ENCODE data around the gene TREML4. TPM values are rescaled to one million over a fixed set of nuclear protein-coding genes. Genes with fewer than 3 reads are reported as not detected.

TREML4 gene
- total and polyA plus RNA-seq, 2 of the 8 experiments (the other 6 are each of a cell fraction or from before 2014, with no cell fraction given), result not detected

GRCh38 chr6:41277605-41278004, 49.5 kb downstream of the TREML4 start:
- no peaks in the 10 kb centered on the region for H3K79me2 ChIP-seq (ENCODE audit: control insufficient read depth in 1 of 2, insufficient read depth in 2 of 2, low read length in 2 of 2)
- no peak overlapping the region for H3K14ac ChIP-seq (ENCODE audit: insufficient read length)
- H2AK5ac ChIP-seq (ENCODE audit: low read depth, low read length), result no peak overlapping the region
- no peak overlapping the region for H3K4me3 ChIP-seq (ENCODE audit: extremely low read depth in 1 of 4, insufficient read depth in 2 of 4, low read depth in 3 of 4, low read length in 4 of 4)
- H3K9me3 ChIP-seq (ENCODE audit: insufficient read depth in 2 of 2, low read depth in 1 of 2, low read length in 1 of 2), result 0 out of 4 replicates have a peak, but pooled peaks cover 0 to 3% of the 10 kb centered on the region in 2 experiments
- H3K27ac ChIP-seq (ENCODE audit: low read depth, low read length), result no peak overlapping the region
- H3K4ac ChIP-seq (replicated peaks; ENCODE audit: insufficient read length, low read depth, low read length), result no peak overlapping the region
- peaks cover 3% of the 10 kb centered on the region; the same call in 1 of the 2 replicates for H3K23me2 ChIP-seq (ENCODE audit: low read depth, low read length)
- no peak overlapping the region for H3K56ac ChIP-seq (replicated peaks; ENCODE audit: insufficient read length, low read depth, low read length)
- ChIA-PET POLR2A (ENCODE audit: partially characterized antibody) (no interaction called here), CTCF (ENCODE audit: partially characterized antibody) (interaction anchor here (0.7 to 2.3 kb wide), 16 partner anchors 8 to 428 kb away, joined by 3 to 16 read pairs (median 5); no protein-coding TSS in a partner anchor)
- H3K27me3 ChIP-seq (replicated peaks in 1 of 4; ENCODE audit: control insufficient read depth in 3 of 4, extremely low read depth in 1 of 4, insufficient read depth in 3 of 4, low read length in 3 of 4), result no peaks in the 10 kb centered on the region; a peak in 1 of 7 replicates
- H2BK20ac ChIP-seq (ENCODE audit: low read length), result no peak overlapping the region
- 71% methylated on average over 1 of the region's 2 CpGs; no CpG with 5 or more reads in 1 of the 2 experiments for WGBS, 2 experiments (ENCODE audit: extremely low coverage in 1 of 2, insufficient coverage in 1 of 2, insufficient read length in 1 of 2, insufficient replicate concordance in 2 of 2, low coverage in 1 of 2, low lambda C conversion rate in 2 of 2, missing lambda C conversion rate in 1 of 2)
- H4K5ac ChIP-seq (ENCODE audit: insufficient read length, low read depth, low read length), result no peak overlapping the region
- no peak for FAIRE-seq
- no peak overlapping the region for H3K9ac ChIP-seq (replicated peaks in 1 of 4; ENCODE audit: extremely low read depth in 1 of 4, low read depth in 3 of 4, low read length in 3 of 4)
- H2AFZ ChIP-seq (ENCODE audit: low read length), result no peak overlapping the region
- no peak for DNase-seq (ENCODE audit: low read depth in 1 of 2, low spot score in 2 of 2)
- H3K23ac ChIP-seq (ENCODE audit: insufficient read length), result no peak overlapping the region
- no peak overlapping the region for H3K4me2 ChIP-seq (ENCODE audit: insufficient read depth in 1 of 2, low read depth in 2 of 2, low read length in 2 of 2)
- no peak overlapping the region for H2BK12ac ChIP-seq (ENCODE audit: low read depth, low read length)
- peaks cover 0 to 3% (median 0%) of the 10 kb centered on the region in 4 experiments; a peak in 2 of 7 replicates for H3K4me1 ChIP-seq (replicated peaks in 1 of 4; ENCODE audit: control insufficient read depth in 3 of 4, insufficient read depth in 4 of 4, low read length in 3 of 4)
- H3K18ac ChIP-seq (ENCODE audit: extremely low read depth, low read length), result no peak overlapping the region
- no peak overlapping the region for H2BK15ac ChIP-seq (ENCODE audit: low read length)
- H4K91ac ChIP-seq (replicated peaks; ENCODE audit: insufficient read length, low read length), result no peak overlapping the region
- no peaks in the 10 kb centered on the region for H3K36me3 ChIP-seq (ENCODE audit: control insufficient read depth in 2 of 4, insufficient read depth in 4 of 4, low read length in 3 of 4)
- no peaks in the 10 kb centered on the region for H3K79me1 ChIP-seq (ENCODE audit: low read depth, low read length)
- H2BK120ac ChIP-seq (replicated peaks; ENCODE audit: low read depth, low read length), result no peak overlapping the region
- H4K8ac ChIP-seq (ENCODE audit: extremely low read depth, insufficient read depth, low read length), result no peak overlapping the region
- peaks cover 0 to 4% of the 10 kb centered on the region in 2 experiments for H4K20me1 ChIP-seq (replicated peaks in 1 of 2; ENCODE audit: control insufficient read depth in 1 of 2, insufficient read depth in 2 of 2, low read length in 2 of 2)
- no peak overlapping the region for H2BK5ac ChIP-seq (ENCODE audit: low read depth, low read length)
- no peak for TF ChIP-seq CBX5 (IDR thresholded peaks at IDR 0.05; ENCODE audit: low read depth, low read length)
- TF ChIP-seq ASH2L (IDR thresholded peaks at IDR 0.05; ENCODE audit: low read length), result no peak
- no peak for TF ChIP-seq SIN3A (conservative IDR thresholded peaks at IDR 0.05 in 1 of 2, IDR thresholded peaks at IDR 0.05 in 1 of 2; ENCODE audit: low read depth in 1 of 2, low read length in 2 of 2)
- no peak for TF ChIP-seq TCF12 (IDR thresholded peaks at IDR 0.05; ENCODE audit: low read depth, low read length)
- TF ChIP-seq PHF8 (conservative IDR thresholded peaks at IDR 0.05; ENCODE audit: low read depth, low read length), result no peak
- no peak for TF ChIP-seq SAP30 (IDR thresholded peaks at IDR 0.05; ENCODE audit: insufficient read depth, insufficient replicate concordance, low read length)
- no peak for TF ChIP-seq NRF1 (IDR thresholded peaks at IDR 0.05; ENCODE audit: low read depth, low read length)
- TF ChIP-seq KDM5A (IDR thresholded peaks at IDR 0.05; ENCODE audit: low read length), result no peak
- TF ChIP-seq MAX (IDR thresholded peaks at IDR 0.05), result no peak
- TF ChIP-seq EZH2 (IDR thresholded peaks at IDR 0.05; ENCODE audit: low read depth, low read length, severe bottlenecking), result no peak
- TF ChIP-seq ATF3 (IDR thresholded peaks at IDR 0.05; ENCODE audit: insufficient read depth, low read depth, low read length), result no peak
- no peak for TF ChIP-seq KDM1A (IDR thresholded peaks at IDR 0.05; ENCODE audit: borderline replicate concordance, low read length)
